ENCODE measurements around the gene B3GAT1.

DNA sequence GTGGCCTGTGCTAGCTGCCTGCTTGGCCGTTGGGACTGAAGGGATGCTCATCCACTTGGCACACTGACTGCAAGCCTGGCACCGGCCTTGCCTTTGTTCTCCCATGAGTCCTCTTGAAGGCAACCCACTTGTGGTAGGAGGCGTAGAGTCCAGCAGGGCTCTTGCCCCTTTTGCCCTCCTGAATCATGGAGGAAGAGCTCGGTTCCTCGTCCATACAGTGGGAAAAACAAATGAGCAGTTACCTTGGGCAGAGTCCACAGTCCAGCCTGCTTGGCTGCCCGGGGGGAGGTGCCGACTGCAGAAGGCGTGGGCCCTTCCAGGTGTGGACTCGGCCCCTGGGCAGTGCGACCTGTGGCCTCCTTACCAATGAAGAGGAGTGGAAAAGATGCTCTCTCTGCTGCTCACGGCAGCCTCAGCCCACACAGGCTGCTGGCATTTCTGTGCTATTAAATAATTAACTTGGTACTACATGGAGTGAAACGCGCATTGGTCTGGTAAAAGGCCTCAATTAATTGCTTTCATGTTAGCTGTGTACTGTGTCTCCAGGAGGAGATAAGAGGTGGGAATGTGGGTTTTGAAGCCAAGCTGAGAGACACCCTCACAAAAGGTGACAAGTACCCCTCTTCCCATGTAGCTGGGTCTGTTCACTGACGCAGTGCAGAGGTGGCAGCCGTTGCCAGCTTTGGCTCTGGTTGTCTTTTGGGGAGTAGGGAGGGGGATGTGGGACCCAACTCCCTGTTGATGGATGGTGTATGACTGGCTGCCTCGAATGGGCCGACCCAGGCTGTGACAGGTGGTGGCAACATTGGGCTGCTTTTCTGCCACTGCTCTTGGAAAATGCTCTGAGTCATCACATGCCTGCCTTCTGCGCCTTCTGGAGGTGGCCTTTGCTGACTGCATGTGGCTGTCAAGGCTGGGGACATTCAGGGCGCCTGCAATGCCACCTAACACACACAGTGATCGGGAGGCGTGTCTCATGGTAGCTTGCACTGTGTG, 26.8 kb upstream of the B3GAT1 start:
- TF ChIP-seq, protein P1, sequence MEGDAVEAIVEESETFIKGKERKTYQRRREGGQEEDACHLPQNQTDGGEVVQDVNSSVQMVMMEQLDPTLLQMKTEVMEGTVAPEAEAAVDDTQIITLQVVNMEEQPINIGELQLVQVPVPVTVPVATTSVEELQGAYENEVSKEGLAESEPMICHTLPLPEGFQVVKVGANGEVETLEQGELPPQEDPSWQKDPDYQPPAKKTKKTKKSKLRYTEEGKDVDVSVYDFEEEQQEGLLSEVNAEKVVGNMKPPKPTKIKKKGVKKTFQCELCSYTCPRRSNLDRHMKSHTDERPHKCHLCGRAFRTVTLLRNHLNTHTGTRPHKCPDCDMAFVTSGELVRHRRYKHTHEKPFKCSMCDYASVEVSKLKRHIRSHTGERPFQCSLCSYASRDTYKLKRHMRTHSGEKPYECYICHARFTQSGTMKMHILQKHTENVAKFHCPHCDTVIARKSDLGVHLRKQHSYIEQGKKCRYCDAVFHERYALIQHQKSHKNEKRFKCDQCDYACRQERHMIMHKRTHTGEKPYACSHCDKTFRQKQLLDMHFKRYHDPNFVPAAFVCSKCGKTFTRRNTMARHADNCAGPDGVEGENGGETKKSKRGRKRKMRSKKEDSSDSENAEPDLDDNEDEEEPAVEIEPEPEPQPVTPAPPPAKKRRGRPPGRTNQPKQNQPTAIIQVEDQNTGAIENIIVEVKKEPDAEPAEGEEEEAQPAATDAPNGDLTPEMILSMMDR (conservative IDR thresholded peaks at IDR 0.05; ENCODE audit: low read depth in 2 of 2), result no peak
- TF ChIP-seq POLR2AphosphoS5 (IDR thresholded peaks at IDR 0.05; ENCODE audit: low read depth), result no peak
- no peak for TF ChIP-seq EZH2 (IDR thresholded peaks at IDR 0.05; ENCODE audit: low read depth, unreplicated experiment)
- TF ChIP-seq, protein P2, sequence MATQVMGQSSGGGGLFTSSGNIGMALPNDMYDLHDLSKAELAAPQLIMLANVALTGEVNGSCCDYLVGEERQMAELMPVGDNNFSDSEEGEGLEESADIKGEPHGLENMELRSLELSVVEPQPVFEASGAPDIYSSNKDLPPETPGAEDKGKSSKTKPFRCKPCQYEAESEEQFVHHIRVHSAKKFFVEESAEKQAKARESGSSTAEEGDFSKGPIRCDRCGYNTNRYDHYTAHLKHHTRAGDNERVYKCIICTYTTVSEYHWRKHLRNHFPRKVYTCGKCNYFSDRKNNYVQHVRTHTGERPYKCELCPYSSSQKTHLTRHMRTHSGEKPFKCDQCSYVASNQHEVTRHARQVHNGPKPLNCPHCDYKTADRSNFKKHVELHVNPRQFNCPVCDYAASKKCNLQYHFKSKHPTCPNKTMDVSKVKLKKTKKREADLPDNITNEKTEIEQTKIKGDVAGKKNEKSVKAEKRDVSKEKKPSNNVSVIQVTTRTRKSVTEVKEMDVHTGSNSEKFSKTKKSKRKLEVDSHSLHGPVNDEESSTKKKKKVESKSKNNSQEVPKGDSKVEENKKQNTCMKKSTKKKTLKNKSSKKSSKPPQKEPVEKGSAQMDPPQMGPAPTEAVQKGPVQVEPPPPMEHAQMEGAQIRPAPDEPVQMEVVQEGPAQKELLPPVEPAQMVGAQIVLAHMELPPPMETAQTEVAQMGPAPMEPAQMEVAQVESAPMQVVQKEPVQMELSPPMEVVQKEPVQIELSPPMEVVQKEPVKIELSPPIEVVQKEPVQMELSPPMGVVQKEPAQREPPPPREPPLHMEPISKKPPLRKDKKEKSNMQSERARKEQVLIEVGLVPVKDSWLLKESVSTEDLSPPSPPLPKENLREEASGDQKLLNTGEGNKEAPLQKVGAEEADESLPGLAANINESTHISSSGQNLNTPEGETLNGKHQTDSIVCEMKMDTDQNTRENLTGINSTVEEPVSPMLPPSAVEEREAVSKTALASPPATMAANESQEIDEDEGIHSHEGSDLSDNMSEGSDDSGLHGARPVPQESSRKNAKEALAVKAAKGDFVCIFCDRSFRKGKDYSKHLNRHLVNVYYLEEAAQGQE (IDR thresholded peaks at IDR 0.05; ENCODE audit: unreplicated experiment), result no peak
- TF ChIP-seq JUNB (IDR thresholded peaks at IDR 0.05; ENCODE audit: unreplicated experiment), result no peak
- no peak for TF ChIP-seq EZH2phosphoT487 (IDR thresholded peaks at IDR 0.05; ENCODE audit: unreplicated experiment)
- no peak for TF ChIP-seq ZNF331 (CRISPR knock-in tag; IDR thresholded peaks at IDR 0.05; ENCODE audit: low read depth)
- TF ChIP-seq NANOG (IDR thresholded peaks at IDR 0.05; ENCODE audit: borderline replicate concordance), result no peak
- TF ChIP-seq CREB1 (CRISPR knock-in tag; IDR thresholded peaks at IDR 0.05; ENCODE audit: low read depth), result no peak
